Measurements from ENCODE around the gene PUM1.

- TF ChIP-seq MAFK (IDR thresholded peaks at IDR 0.05; ENCODE audit: low read depth, low read length) (no peak), USF2 (IDR thresholded peaks at IDR 0.05; ENCODE audit: low read depth, low read length) (no peak), MAZ (IDR thresholded peaks at IDR 0.05; ENCODE audit: borderline replicate concordance, low read depth, low read length) (no peak), POLR2A (IDR thresholded peaks at IDR 0.05; ENCODE audit: low read depth, low read length) (no peak), RAD21 (IDR thresholded peaks at IDR 0.05; ENCODE audit: low read length) (no peak), NFE2L2 (IDR thresholded peaks at IDR 0.05; ENCODE audit: low read depth, low read length) (no peak), FOS (IDR thresholded peaks at IDR 0.05; ENCODE audit: low read depth, low read length) (no peak), CEBPB (IDR thresholded peaks at IDR 0.05; ENCODE audit: low read depth, low read length) (no peak), RCOR1 (IDR thresholded peaks at IDR 0.05; ENCODE audit: insufficient replicate concordance, low read length) (no peak), RFX5 (IDR thresholded peaks at IDR 0.05; ENCODE audit: low read depth, low read length) (no peak), SMC3 (IDR thresholded peaks at IDR 0.05; ENCODE audit: low read depth, low read length) (no peak)
- TF ChIP-seq, protein P1, sequence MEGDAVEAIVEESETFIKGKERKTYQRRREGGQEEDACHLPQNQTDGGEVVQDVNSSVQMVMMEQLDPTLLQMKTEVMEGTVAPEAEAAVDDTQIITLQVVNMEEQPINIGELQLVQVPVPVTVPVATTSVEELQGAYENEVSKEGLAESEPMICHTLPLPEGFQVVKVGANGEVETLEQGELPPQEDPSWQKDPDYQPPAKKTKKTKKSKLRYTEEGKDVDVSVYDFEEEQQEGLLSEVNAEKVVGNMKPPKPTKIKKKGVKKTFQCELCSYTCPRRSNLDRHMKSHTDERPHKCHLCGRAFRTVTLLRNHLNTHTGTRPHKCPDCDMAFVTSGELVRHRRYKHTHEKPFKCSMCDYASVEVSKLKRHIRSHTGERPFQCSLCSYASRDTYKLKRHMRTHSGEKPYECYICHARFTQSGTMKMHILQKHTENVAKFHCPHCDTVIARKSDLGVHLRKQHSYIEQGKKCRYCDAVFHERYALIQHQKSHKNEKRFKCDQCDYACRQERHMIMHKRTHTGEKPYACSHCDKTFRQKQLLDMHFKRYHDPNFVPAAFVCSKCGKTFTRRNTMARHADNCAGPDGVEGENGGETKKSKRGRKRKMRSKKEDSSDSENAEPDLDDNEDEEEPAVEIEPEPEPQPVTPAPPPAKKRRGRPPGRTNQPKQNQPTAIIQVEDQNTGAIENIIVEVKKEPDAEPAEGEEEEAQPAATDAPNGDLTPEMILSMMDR (conservative IDR thresholded peaks at IDR 0.05; ENCODE audit: low read depth, low read length), result no peak
Observed at GRCh38 chr1:30903343-30904034, 162.0 kb downstream of the PUM1 start.

All from IMR-90 (cell line).